HG03354 (cell line): ENCODE results near the gene GIGYF2.
"Not testable (repeated sequence)": the region's sequence is repeated elsewhere in the genome, so short reads cannot be mapped to it uniquely, and the experiment has no call there.

Experiments used
- ATAC-seq: cut with Tn5 transposase; IDR thresholded peaks from one replicate; pipeline ENCODE4 v1.9.1; 2021; ENCODE audit warnings: mild to moderate bottlenecking; ENCODE audit not compliant: unreplicated experiment, poor library complexity, severe bottlenecking

GIGYF2 gene

DNA sequence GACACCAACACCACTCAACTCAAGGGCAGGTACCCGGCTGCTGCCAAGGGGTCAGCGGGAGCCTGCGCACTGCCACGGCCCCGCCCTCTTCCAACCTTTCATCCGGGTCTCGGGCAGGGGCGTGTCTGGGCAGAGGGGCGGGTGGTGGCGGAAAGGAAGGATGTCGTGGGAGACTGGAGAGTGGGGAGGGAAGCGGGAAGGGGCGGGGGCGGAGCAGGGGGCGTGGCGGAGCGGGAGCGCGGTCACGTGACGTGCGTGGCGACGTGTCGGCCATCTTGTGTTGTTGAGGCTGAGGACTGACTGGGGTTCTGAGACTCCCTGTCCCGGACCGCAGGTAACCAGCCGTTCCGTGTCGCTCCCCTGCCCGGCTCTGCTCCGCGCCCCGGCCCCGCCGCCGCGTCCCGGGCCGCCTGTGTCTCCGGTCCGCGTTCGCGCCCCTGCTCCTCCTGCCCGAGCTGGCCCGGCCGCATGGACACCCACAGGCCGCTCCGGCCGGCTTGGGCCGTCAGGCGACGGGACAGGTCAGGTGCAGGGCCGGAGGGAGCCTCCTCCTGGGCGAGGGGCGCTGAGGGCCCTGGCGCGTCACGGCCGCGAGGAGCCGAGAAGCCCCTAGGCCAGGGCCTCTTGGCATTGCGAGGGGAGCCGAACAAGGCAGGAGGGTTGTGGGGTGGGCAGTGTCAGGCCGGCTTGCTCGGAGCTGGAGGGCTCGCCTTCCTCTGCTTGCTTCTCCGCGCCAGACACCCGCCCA, at the start of gene GIGYF2:
Gene GIGYF2, plus strand, starts transcription at position 273 of the 748 bp plus-strand sequence. CDS start 37,867 bp downstream, outside the sequence.
- ATAC-seq = peak; percentile 86

- no peak for ATAC-seq
These were observed 48.1 kb upstream of the GIGYF2 start for GRCh38 chr2:232649033-232649432.

- ATAC-seq = no peak
These were observed 44.7 kb upstream of the GIGYF2 start for GRCh38 chr2:232652505-232652851.

- no peak for ATAC-seq
These were observed 43.7 kb upstream of the GIGYF2 start for GRCh38 chr2:232653441-232653840.

- ATAC-seq = no peak
These were observed 41.7 kb upstream of the GIGYF2 start for GRCh38 chr2:232655392-232655791.

- ATAC-seq = no peak
These were observed 38.8 kb upstream of the GIGYF2 start for GRCh38 chr2:232658217-232658785.

DNA sequence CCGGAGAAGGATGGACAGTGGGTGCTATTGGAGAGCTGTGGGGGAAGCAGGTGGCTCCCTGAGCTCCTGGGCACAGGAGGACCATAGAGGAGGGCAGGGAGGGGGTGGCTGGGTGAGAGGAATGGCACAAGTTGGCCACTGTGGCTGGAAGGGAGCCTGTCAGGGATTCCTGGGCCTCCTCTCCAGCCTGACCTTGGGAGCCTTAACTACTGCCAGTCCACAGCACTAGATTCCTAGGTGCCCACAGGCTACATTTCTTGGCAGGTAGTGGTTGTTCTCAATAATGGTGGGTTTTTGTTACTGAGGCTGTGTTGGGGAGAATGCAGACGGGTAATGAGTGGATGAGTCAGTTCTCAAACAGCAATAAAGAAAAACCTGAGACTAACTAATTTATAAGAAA, 37.8 kb upstream of the GIGYF2 start:
- ATAC-seq = no peak

- no peak for ATAC-seq
These were observed 34.5 kb upstream of the GIGYF2 start for GRCh38 chr2:232662486-232663260.

GRCh38 chr2:232666051-232666805, 30.9 kb upstream of the GIGYF2 start:
- ATAC-seq = no peak

DNA sequence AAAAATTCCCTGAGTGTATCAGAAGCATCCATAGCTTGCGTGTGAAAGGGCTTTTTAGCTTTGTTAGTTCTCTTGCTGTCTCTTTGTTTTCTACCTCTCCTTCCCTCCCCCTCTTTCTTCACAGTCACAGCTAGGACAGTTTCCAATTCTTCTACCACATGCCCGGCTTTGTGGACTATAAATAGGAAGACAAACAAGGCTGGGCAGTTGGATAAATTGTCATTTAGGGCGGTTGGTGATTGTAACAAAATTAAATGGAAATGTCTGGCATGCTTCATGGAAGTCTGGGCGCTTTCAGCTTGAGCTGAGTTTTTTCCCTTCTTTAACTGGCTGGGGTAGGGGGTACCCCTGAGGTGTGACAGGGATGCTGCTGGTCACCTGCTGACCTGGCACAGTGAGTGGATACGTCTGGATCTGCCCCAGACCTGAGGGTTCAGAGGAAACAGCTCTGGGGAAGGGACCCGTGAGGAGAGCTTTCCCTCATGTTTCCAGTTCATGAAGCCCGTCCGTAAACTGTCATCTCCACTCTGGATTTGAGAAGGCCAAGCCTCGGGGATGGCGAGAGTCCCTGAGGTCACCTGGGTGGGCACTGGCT, 29.0 kb upstream of the GIGYF2 start:
- no peak for ATAC-seq

GRCh38 chr2:232668805-232669444, 28.2 kb upstream of the GIGYF2 start:
- ATAC-seq = no peak

DNA sequence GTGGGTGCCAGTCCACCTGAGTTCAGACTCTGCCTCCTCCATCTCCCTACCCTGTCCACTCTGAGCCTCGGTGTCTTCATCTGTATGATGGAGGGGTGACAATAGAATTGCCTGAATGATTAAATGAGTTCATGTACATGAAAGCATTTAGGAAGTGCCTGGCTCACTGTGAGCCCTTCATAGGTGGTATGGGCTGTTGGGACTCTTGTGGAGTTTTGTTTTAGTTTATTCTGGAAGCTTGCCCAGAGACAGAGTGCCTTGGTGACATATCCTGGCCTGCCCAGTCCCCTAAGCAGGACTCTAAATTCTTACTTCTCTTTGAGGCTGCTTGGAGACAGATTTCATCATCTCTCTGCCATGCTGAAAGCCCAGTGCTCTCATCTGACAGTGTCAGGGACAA, 24.5 kb upstream of the GIGYF2 start:
- ATAC-seq = no peak

DNA sequence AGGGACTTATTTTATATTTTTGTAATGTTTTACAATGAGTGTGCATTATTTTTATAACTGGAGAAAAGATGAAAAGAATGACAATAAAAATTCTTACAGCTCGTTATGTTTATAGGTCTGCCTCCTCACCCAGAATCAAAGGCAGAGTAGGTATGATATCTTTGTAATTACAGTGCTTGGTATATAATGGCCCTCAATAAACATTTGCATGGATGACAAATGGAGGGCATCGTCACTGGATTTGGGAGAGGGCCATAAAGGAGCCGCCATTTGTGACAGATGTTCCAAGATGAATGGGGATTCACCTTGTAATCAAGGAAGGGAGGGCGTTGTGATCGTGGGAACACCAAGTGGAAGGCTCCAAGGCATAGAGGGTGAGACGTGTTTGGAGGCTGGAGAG, 22.6 kb upstream of the GIGYF2 start:
- ATAC-seq = no peak

DNA sequence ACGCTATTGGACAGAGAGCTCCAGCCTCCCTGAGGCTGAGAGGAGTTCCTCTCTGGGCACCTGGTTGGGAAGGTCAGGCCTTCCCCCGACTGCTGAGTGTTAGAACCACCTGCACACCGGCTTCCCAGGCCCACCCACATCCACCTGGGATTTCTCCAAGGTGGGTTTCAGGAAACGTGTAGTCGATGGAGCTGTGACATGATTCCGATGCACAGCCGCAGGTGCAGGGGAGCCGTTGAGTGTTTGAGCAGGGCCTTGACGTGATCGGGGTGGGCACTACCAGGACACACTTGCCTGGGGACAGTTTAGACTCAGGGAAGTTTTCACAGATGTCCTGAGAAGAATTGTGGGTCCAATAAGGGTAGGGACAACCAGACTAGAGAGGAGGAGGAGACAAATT, 21.8 kb upstream of the GIGYF2 start:
- no peak for ATAC-seq

DNA sequence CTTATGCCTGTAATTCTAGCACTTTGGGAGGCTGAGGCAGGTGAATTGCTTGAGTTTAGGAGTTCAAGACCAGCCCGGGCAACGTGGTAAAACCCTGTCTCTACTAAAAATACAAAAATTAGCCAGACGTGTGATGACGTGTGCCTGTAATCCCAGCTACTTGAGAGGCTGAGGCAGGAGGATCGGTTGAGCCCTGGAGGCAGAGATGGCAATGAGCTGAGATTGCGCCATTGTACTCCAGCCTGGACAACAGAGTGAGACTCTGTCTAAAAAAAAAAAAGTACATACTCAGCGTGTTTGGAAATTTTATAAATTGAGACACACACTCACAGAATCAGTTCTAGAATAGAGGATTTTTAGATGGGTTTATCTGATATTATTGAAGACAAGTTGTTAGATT, 17.1 kb upstream of the GIGYF2 start:
- ATAC-seq = no peak

- ATAC-seq = no peak
These were observed 15.6 kb upstream of the GIGYF2 start for GRCh38 chr2:232681527-232681926.

DNA sequence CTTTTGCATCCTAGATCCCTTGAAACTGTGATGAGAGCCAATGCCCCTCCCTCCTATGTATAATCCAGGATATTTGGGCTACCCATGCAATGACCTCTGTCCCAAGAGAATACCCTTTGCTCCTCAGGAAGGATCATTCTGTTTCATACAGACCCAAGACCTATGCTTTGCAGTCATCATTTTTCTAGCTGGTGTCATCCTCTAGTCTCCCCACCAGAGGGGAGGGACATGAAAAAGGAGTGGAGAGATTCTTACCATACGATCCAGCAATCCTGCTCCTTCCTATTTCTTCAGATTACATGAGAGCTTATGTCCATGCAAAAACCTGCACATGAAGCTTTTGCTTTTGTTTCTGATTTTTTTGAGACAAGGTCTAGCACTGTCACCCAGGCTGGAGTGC, 13.8 kb upstream of the GIGYF2 start:
- no peak for ATAC-seq

DNA sequence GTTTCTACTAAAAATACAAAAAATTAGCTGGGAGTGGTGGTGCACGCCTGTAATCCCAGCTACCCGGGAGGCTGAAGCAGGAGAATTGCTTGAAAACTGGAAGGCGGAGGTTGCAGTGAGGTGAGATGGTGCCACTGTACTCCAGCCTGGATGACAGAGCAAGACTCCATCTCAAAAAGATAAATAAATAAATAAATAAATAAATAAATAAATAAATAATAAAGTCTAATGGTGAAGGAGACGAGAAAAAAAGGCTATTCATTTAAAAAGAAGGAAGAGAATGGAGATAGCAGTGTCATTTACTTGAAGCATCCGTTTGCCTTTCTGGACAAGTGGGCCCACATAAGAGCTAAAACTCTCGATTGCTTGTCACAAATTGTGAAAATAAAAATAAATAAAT, 11.7 kb upstream of the GIGYF2 start:
- not testable (repeated sequence) for ATAC-seq

GRCh38 chr2:232687382-232688160, 9.6 kb upstream of the GIGYF2 start:
- ATAC-seq = no peak
